Inflammatory macrophage treated with lipopolysaccharide for 4 hours (primary cell): Measurements from ENCODE around the gene KDM6A.
"Not testable (repeated sequence)": the region's sequence is repeated elsewhere in the genome, so short reads cannot be mapped to it uniquely, and the experiment has no call there.

Experiments used
- DNase-seq: peaks from one replicate; pipeline ENCODE4 v3.0.0-alpha.2; 2020

Gene KDM6A

DNA sequence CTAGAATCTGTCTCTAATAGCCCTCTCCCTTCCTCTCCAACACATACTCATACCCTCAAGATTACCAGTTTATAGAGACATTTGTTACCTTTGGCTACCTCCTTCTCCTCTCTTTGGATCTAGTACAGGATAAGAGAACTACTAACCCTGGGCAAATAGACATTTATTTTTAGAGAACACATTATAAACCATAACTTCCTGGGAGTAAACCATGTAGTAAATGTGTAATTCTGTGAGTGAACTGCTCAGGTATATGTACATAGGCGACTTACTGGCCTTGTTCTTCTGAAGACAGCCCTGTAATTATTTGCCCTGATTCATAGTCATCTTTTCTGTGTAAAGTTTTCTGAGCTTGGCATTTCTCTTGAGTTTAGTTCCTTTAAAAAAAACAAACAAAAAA is 94.2 kb downstream of the KDM6A start:
- DNase-seq: no peak

GRCh38 chrX:44970709-44971108 is 97.7 kb downstream of the KDM6A start:
- DNase-seq: no peak

- no peak for DNase-seq
These were observed 98.7 kb downstream of the KDM6A start for GRCh38 chrX:44971674-44972073.

GRCh38 chrX:44972132-44972531 is 99.1 kb downstream of the KDM6A start:
- DNase-seq: no peak

GRCh38 chrX:44973420-44973932 is 100.5 kb downstream of the KDM6A start:
- DNase-seq: no peak

GRCh38 chrX:44974451-44974850 is 101.5 kb downstream of the KDM6A start:
- DNase-seq: no peak

GRCh38 chrX:44975666-44976263 is 102.8 kb downstream of the KDM6A start:
- no peak for DNase-seq

GRCh38 chrX:44978976-44979375 is 106.0 kb downstream of the KDM6A start:
- no peak for DNase-seq

GRCh38 chrX:44980403-44980802 is 107.4 kb downstream of the KDM6A start:
- no peak for DNase-seq

DNA sequence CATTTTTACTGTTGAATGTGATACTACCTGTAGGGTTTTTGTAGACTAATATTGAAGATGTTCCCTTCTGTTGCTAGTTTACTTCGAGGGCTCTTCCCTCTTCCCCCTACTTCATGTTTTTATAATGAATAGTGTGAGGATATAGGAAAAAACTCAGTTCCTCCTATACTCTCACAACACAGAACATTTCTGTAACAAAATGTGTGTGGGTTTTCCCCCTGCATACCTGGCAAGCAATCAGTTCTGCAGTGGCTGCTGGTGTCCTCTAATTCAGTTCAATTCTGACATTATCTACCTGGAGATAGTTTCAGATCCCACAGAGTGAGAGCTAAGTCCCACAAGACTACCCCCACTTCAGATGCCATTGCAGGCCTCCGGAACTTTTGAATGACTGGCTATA is 107.9 kb downstream of the KDM6A start:
- no peak for DNase-seq

DNA sequence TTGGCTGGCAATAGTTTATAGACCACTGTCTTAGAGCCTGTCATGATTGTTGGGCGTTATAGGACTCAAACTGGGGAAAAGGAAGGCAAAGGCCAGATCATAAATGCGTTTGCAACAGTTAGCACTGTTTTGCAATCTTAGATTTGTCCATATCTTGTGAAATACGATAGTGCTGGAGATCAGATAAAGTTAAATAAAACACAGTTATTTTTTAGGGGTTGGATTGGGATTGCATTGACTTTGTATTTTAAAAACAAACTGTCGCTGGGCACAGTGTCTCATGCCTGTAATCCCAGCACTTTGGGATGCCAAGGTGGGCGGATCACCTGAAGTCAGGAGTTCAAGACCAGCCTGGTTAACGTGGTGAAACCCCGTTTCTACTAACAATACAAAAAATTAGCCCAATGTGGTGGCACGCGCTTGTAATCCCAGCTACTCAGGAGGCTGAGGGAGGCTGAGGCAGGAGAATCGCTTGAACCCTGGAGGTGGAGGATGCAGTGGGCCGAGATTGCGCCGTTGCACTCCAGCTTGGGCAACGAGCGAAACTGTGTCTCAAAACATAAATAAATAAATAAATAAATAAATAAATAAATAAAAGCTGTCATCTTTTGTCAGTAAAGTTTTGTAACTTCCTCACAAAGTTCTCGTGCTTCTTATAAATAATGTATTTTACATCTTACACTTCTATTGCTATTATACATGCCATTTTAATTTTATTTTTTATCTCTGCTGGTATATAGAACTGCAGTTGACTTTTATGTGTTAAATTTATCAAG is 117.2 kb downstream of the KDM6A start:
- peak; percentile 53 for DNase-seq

- no peak for DNase-seq
These were observed 119.8 kb downstream of the KDM6A start for GRCh38 chrX:44992775-44993174.

DNA sequence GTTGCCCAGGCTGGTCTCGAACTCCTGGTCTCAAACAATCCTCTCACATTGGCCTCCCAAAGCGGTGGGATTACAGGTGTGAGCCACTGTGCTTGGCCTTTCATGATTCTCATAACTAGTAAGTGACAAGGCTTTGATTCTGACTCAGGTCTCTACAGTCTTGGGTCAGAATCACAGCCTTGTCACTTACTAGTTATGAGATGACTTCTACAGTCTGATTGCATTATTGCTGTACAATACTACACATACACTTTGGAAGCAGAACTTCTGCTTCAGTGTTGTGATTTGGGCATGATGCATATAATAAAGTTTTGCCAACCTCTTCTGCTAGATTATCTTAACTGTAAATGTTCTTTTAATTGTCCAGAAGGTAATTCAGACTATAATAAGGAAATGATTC is 123.3 kb downstream of the KDM6A start:
- peak; percentile 30 for DNase-seq

GRCh38 chrX:44997282-44997812 is 124.4 kb downstream of the KDM6A start:
- DNase-seq: peak; percentile 7

GRCh38 chrX:44997888-44998287 is 124.9 kb downstream of the KDM6A start:
- DNase-seq: peak; percentile 22

DNA sequence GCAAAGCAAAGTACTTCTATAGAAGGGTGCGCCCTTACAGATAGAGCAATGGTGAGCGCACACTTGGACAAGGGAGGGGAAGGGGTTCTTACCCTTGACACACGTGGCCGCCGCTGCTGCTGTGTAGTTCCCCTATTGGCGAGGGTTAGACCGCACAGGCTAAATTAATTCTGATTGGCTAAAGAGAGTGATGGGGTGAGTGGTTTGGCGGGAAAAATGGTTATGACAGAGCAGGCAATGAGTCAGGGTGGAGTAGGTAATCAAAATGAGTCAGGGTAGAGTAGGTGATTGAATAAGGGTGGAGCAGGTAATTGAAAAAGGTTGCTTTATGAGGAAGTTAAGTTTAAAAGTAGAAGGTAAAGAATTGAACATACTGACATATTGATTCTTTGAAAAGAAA is 126.2 kb downstream of the KDM6A start:
- DNase-seq: not testable (repeated sequence)

GRCh38 chrX:44999872-45000271 is 126.9 kb downstream of the KDM6A start:
- not testable (repeated sequence) for DNase-seq

GRCh38 chrX:45001048-45001447 is 128.1 kb downstream of the KDM6A start:
- no peak for DNase-seq

GRCh38 chrX:45003085-45003484 is 130.1 kb downstream of the KDM6A start:
- DNase-seq: peak; percentile 2

DNA sequence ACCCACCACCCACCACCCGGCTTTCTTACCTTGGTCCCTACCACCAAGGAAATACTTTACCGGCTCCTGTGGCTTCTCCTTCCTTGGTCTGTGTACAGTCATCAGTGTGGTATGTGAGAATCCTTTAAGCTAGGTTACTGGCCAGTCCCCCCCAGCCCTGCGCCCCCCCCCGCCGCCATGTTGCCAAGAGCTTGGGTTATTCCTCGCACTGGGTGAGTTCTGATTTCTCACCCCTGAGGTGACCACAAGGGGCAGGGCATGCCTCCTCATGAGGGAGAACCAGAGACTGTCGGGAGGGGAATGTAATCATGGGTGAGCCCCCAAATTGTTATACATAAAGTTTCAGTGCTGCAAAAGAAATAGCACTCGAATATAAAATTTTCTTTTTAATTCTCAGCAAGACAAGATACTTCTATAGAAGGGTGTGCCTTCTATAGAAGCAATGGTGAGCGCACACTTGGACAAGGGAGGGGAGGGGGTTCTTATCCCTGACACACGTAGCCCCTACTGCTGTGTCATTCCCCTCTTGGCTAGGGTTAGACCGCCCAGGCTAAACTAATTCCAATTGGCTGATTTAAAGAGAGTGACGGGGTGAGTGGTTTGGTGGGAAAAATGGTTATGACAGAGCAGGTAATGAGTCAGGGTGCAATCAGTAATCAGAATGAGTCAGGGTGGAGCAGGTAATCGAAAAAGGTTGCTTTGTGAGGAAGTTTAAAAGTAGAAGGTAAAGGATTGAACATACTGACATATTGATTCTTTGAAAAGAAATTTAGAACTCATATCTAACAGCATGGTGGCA is 133.2 kb downstream of the KDM6A start:
- no peak for DNase-seq

DNA sequence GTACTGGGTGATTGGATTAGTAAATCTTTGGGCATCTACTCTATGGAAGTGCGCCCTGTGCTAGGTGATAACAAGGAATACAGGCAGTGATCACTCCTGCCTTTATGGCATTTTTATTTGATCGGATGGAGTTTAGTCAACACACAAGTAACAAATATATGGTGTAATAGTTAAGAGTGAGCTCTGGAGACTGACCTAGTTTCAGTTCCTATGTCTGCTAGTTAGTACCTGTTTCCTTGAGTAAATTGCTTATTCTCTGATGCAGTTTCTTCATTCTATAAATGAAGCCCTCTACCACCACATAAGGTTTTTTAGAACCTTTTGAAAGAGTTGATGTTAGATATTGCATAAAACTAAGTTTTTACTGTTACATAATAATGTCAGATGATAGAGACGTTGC is 134.6 kb downstream of the KDM6A start:
- peak; percentile 49 for DNase-seq

DNA sequence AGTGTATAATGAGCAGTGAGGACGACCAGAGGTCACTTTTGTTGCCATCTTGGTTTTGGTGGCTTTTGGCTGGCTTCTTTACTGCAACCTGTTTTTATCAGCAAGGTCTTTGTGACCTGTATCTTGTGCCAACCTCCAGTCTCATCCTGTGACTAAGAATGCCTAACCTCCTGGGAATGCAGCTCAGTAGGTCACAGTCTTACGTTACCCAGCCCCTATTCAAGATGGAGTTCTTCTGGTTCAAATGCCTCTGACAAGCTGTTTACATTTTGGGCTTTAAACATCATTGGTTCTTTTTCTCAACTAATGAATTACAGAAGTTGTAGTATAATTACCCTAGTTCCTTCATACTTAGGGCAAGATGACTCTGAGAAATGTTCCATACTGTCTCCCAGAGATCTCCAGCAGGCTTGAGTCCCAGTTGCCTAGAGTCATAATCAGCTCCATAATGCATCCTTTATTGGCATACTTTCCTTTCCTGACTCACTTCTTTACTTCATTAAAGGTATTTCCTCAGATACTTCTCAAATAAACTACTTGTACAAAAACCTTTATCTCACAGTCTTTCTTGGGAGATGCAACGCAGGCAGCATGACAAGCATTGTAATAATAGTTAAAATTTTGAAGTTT is 136.5 kb downstream of the KDM6A start:
- no peak for DNase-seq

DNA sequence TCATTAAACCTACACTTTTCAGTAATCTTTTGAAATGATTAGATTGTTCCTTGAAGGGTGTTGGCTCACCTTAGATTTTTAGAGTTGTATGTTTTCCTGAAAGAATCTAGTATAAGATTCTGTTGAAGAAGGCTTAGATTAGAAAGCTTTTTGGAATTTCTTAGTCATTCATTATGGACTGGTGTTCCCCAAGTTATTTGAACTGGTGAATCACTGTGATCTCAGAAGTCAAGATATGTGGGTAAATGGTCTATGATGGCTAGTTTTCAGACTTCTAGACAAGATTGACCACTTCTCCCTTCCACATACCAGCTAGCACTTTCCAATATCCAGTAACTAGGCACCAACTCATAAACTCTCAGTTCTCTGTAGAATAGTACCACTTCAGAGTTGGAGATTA is 138.1 kb downstream of the KDM6A start:
- DNase-seq: no peak
